Measurements from ENCODE around the gene FHIT.
"Not testable (repeated sequence)": the region's sequence is repeated elsewhere in the genome, so short reads cannot be mapped to it uniquely, and the experiment has no call there.

Gene FHIT

GRCh38 chr3:59938828-59939227, 1312.4 kb downstream of the FHIT start:
- no peak for DNase-seq (ENCODE audit: low read depth in 2 of 2)

GRCh38 chr3:59937201-59937600, 1314.1 kb downstream of the FHIT start:
- DNase-seq (ENCODE audit: low read depth in 2 of 2), result no peak

- no peak for DNase-seq (ENCODE audit: low read depth in 2 of 2)
Measured at GRCh38 chr3:59936472-59936871, 1314.8 kb downstream of the FHIT start.

DNA sequence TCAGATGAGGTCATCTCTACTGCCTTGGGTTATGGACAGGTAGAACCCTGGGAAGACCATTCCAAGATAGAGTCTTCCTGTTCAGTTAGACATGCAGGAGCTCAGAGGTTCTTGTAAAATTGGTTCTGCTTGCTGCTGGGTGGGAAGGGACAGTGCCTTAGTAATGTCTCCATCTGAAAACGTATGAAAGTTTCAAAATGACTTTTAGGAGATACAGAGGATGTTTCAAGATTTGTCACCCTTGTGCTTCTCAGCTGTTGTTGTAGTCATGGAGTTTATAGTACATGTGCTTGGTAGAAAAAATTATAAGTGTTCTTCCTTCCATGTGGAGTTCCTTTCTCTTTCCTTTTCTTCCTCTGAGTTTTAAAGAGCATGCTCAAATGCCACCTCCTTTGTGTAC, 1316.2 kb downstream of the FHIT start:
- DNase-seq (ENCODE audit: low read depth in 2 of 2), result no peak

GRCh38 chr3:59934560-59934959, 1316.7 kb downstream of the FHIT start:
- not testable (repeated sequence) for DNase-seq (ENCODE audit: low read depth in 2 of 2)

GRCh38 chr3:59930170-59930569, 1321.1 kb downstream of the FHIT start:
- DNase-seq (ENCODE audit: low read depth in 2 of 2), result no peak

- DNase-seq (ENCODE audit: low read depth in 2 of 2), result no peak
Measured at GRCh38 chr3:59927056-59927455, 1324.2 kb downstream of the FHIT start.

- no peak for DNase-seq (ENCODE audit: low read depth in 2 of 2)
Measured at GRCh38 chr3:59925946-59926345, 1325.3 kb downstream of the FHIT start.

DNA sequence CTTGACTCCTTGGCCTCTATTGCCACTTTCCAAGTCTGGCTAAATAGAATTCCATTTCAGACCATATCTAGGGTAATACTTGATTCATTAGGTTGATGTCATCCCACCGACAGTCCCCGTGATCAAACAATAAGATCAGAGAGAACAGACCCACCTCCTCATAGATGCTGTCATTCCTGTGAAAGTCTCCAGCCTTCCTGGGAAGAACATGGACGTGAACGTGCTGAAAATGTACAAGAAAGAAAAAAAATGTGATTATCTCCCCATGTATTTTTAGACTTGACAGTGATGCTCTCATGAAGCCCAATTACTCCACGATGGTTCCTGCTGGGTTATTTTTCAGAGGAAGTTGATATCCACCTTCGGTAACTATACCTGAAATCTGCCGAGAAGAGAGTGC, 1329.1 kb downstream of the FHIT start:
- no peak for DNase-seq (ENCODE audit: low read depth in 2 of 2)

DNA sequence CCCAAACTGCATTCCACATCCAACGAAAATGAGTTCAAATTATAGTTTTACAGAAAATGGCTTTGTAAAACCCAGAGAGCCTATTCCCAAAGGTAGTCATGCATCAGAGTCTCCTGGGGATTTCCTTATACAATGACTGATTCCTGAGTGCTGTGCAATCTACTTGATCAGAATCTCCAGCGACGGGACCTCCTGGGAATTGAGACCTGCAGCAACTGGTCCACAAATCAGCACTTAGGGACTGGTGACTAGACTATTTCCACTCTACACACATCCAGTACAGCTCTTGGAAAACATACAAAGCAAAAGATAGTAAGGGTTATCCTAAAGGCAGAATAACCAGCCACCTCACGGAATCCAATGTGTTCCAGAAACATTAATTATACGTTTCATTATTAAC, 1330.4 kb downstream of the FHIT start:
- DNase-seq (ENCODE audit: low read depth in 2 of 2), result no peak

DNA sequence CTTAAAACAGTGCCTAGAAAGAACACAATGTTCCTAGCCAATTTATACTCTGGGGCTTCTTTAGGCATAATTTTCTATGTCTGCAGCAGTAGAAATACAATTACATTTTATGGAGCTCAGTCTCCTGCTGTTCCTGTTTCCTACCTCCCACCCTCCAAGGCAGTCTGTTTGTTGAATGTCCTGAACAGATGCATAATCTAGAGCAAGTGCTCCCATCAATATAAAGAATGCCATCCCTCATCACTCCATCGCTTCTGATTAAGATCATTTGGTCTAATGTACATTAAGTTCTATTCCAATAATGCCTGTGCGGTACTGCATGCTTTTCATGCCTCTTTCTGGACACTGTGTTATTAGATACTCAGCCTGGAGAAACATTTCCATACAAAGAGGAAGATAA, 1331.7 kb downstream of the FHIT start:
- DNase-seq (ENCODE audit: low read depth in 2 of 2), result no peak

- no peak for DNase-seq (ENCODE audit: low read depth in 2 of 2)
Measured at GRCh38 chr3:59914251-59914650, 1337.0 kb downstream of the FHIT start.

DNA sequence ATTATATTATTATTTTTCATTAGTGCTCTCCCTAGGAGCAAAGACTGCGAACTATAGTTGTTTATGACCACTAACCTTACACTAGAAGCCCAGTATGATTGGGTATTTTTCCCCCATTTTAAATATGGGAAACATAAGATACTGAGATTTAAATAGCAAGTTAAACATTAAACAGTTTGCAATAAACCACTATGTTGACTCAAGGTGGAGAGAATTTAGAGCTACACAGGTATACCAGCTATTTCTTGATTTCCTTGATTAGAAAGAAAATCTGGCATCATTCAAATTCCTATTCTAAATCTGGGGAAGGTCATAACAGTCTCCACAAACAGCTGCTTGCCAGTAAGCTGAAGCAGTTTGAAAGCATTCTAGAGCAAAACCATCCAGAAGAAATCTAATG, 1337.6 kb downstream of the FHIT start:
- DNase-seq (ENCODE audit: low read depth in 2 of 2), result no peak

- DNase-seq (ENCODE audit: low read depth in 2 of 2), result no peak
Measured at GRCh38 chr3:59908701-59909100, 1342.6 kb downstream of the FHIT start.

GRCh38 chr3:59908280-59908679, 1343.0 kb downstream of the FHIT start:
- DNase-seq (ENCODE audit: low read depth in 2 of 2), result no peak

DNA sequence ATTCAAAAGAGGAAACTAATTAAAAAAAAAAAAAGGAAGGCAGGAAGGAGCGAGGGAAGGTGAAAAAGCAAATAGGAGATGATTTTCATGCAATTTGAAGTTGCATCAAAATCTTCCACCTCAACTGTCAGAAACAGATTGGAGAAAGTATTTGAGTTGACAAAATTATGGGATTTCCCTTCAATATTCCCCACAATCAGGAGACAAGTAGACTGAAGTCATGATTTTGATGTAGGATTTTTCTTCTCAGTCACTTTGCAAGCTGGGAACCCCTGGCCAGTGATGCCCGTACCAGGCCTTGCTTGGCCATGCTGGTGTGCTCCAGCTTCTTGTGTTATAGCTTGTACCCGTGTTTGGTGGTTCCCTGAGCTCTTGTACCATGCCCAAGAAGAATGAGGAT, 1347.0 kb downstream of the FHIT start:
- DNase-seq (ENCODE audit: low read depth in 2 of 2), result no peak

DNA sequence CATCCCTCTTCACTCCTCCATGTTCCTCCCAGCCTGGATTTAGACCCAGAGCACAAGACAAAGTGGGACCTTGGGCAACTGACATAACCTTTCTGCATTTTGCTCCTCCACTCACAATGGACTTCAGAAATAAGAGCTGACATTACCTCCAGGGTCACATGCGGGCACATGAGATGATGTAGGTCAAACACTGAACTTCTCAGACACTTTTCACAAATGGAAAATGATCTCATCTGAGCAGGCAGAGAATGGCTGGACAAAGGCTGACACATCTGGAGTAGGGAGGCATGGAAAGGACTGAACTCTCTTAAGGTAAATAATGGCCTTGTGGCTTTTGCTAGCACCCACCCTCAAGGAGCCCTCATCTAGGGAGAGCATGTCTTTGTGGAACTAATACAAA, 1352.2 kb downstream of the FHIT start:
- DNase-seq (ENCODE audit: low read depth in 2 of 2), result no peak

GRCh38 chr3:59895972-59896371, 1355.3 kb downstream of the FHIT start:
- DNase-seq (ENCODE audit: low read depth in 2 of 2), result no peak

DNA sequence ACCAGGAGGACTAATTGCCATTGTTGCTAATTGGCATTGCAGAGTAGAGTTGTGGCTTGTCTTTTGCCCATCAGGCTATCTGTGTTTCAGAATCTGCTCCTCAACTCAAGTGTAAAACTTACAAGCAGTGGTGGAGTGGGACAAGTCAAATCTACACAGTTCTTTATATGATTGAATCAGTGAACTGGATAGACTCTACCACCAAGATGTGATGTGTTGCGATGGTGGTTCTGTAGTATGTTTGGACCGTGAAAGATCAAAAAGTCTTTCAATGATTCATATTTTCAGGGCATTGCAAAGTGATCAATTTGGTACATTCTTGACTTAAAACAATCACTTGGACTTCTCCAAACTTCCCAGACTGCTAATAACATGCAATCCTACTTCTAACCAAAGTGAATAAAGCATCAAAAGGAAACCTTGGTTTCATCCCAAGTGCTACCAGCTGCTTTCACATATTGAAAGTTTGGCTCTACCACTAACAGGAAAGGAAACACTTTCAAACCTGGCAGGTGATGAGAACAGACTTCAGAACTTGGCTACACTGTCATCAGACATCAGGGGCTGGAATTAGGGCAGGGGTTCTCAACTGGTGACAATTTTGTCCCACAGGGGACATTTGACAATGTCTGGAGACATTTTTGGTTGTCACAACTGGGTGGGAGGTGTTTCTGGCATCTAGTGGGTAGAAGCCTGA, 1356.7 kb downstream of the FHIT start:
- DNase-seq (ENCODE audit: low read depth in 2 of 2), result no peak

DNA sequence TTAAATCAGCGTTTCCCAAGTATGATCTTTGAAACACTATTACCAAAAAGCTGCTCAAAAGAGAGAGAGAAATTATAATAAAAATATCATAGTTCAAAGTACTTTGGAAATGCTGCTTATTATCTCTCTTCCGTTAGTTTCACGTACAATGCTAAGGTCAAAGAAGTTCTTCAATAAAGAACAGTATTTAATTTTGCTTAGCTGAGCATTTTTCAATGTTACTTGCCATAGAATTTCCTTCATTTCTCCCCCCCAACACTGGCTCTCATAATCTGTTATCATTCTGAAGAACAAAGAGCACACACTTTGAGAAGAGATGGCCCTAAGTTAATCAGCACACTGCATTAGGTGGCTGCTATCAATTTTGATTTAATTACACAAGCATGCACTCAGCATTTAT, 1360.6 kb downstream of the FHIT start:
- no peak for DNase-seq (ENCODE audit: low read depth in 2 of 2)

DNA sequence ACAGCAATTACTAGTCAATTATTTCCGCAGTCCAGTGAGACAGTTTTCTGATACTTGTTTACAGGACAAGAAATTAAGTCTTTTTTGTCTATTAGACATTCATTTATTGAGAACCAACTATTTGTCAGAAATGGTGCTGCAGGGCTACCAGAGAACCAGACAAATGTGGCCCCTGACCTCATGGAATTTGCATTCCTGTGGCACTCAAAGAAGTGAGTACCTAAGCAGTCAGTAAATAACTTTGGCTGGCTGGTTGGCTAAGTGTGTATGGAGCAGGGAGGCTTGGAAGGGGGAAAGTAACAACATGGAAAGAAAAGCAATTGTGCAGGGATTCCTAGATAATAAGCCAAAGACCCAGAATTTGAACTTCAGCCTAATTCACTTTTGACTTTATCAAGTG, 1364.5 kb downstream of the FHIT start:
- no peak for DNase-seq (ENCODE audit: low read depth in 2 of 2)

- no peak for DNase-seq (ENCODE audit: low read depth in 2 of 2)
Measured at GRCh38 chr3:59885899-59886400, 1365.3 kb downstream of the FHIT start.

- DNase-seq (ENCODE audit: low read depth in 2 of 2), result no peak
Measured at GRCh38 chr3:59885101-59885500, 1366.2 kb downstream of the FHIT start.

DNA sequence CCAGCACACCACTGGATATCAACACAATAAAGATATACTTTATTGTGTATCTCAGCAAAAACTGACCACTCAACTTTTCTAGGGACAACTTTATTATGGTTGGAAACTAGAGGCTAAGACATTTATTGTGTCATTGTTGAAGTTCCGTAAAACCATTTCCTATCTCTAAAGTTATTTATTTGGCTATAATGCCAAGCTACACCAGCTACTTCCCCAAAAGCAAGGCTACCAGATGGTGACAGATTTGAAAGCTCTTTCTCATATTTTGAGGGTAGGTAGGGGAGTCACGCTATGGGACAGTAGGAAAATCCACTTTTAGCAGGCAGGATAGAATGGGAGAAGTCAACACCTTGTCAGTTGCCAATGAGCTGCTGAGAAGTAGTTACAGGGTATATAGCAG, 1366.8 kb downstream of the FHIT start:
- no peak for DNase-seq (ENCODE audit: low read depth in 2 of 2)
